ENCODE data around the gene ADGRG7. TPM values are rescaled to one million over a fixed set of nuclear protein-coding genes. Genes with fewer than 3 reads are reported as not detected.

Gene ADGRG7
- total and polyA plus RNA-seq, 2 of the 13 experiments (the other 11 are each of a cell fraction or from before 2014, with no cell fraction given), result not detected

DNA sequence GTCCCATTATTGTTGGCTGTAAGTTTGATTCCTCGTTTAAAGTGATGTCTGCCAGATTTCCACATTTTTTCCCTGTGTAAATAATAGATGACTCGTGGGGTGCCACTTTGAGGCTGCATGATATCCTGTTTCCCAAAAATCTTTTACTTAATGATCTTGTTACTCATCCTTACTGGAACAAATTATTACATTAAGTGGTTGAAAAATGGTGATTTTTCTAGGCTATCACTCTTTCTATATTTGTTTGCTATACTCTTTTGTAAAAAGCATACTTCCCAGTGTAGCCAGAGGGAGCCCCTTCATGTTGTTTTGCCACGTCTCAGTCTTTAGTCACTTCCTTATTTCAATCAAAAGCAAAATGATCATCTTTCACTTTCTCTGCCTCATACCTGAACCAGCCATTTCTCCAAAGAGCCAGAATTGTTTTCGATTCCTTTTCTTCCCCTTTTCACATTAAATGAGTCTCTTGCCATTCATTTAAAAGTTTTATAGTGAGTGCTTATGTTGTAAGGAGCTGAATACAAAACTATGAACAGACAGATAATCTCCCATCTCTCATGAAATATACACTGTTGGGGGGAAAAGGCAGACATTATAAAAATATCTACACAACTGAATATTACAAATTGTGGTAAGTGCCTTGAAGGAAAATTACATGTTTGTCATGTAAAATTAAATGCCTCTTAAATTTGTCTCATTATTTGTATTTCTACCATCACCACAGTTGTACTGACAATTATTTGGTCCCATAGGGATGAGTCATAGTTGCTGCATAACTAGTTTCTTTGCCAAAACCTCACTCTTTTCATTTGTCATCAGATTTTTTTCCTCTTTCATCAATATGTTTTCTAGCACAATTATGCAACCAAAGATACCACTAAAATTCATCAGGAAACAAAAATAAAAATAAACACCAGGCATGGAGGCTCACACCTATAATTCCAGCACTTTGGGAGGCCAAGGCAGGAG, 41.5 kb downstream of the ADGRG7 start:
- ChIA-PET POLR2A (no interaction called here), CTCF (ENCODE audit: low intra/inter-chr PET ratio, low total read pairs) (no interaction called here)
- H3K27ac ChIP-seq (ENCODE audit: extremely low read length, insufficient read depth, low read length), result no peak overlapping the region
- H3K27me3 ChIP-seq (ENCODE audit: control insufficient read depth in 1 of 2, insufficient read depth in 2 of 2, low read length in 2 of 2), result no peaks in the 10 kb centered on the region
- H3K9ac ChIP-seq (ENCODE audit: insufficient read depth, low read depth, low read length), result no peak overlapping the region
- peaks cover 15% of the 10 kb centered on the region for H3K4me1 ChIP-seq (ENCODE audit: insufficient read depth, low read length)
- no TSS peak for BruUV-seq (replicated peaks)
- no peak overlapping the region for H3K4me2 ChIP-seq (ENCODE audit: low read depth, low read length)
- TF ChIP-seq, protein P1, sequence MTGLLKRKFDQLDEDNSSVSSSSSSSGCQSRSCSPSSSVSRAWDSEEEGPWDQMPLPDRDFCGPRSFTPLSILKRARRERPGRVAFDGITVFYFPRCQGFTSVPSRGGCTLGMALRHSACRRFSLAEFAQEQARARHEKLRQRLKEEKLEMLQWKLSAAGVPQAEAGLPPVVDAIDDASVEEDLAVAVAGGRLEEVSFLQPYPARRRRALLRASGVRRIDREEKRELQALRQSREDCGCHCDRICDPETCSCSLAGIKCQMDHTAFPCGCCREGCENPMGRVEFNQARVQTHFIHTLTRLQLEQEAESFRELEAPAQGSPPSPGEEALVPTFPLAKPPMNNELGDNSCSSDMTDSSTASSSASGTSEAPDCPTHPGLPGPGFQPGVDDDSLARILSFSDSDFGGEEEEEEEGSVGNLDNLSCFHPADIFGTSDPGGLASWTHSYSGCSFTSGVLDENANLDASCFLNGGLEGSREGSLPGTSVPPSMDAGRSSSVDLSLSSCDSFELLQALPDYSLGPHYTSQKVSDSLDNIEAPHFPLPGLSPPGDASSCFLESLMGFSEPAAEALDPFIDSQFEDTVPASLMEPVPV (CRISPR knock-in tag; IDR thresholded peaks at IDR 0.05), result no peak
- TF ChIP-seq ZNF234 (CRISPR knock-in tag; conservative IDR thresholded peaks at IDR 0.05) (no peak), ZFP36 (IDR thresholded peaks at IDR 0.05; ENCODE audit: borderline replicate concordance, low read depth, low read length, partially characterized antibody) (no peak), ZNF329 (CRISPR knock-in tag; IDR thresholded peaks at IDR 0.05; ENCODE audit: low read depth) (no peak), RAD21 (CRISPR knock-in tag; IDR thresholded peaks at IDR 0.05) (no peak), ZMYM2 (CRISPR knock-in tag; IDR thresholded peaks at IDR 0.05) (no peak), ZNF768 (CRISPR knock-in tag; IDR thresholded peaks at IDR 0.05) (no peak), CREB1 (IDR thresholded peaks at IDR 0.05) (peak; percentile 17; the same call in 1 of the 2 replicates), CREB1 (CRISPR knock-in tag; IDR thresholded peaks at IDR 0.05) (no peak)
- H3K9me3 ChIP-seq (ENCODE audit: low read length), result no peaks in the 10 kb centered on the region
- no peak overlapping the region for H3K4me3 ChIP-seq (replicated peaks in 1 of 3; ENCODE audit: insufficient read depth in 1 of 3, low read depth in 2 of 3, low read length in 3 of 3)
- intact Hi-C loops (cut with micrococcal nuclease; ENCODE audit: unreplicated experiment), result no loop called here
- ATAC-seq (no peak), FAIRE-seq (no peak), DNase-seq (ENCODE audit: low spot score) (no peak)
- H2AFZ ChIP-seq (ENCODE audit: low read length), result no peak overlapping the region
- no peaks in the 10 kb centered on the region for H3K36me3 ChIP-seq (replicated peaks in 1 of 2; ENCODE audit: control insufficient read depth in 1 of 2, insufficient read depth in 2 of 2, low read length in 2 of 2)
- whole genome bisulfite sequencing (ENCODE audit: low lambda C conversion rate), result 10% methylated on average over 4 of the region's 4 CpGs
- H3K79me2 ChIP-seq (ENCODE audit: insufficient read depth, low read length), result no peaks in the 10 kb centered on the region
- no peaks in the 10 kb centered on the region for H4K20me1 ChIP-seq (ENCODE audit: insufficient read depth, low read length)
- in situ Hi-C loops (cut with HindIII; ENCODE audit: extremely low pct_ligation_motif_present, low pct_unique_long_range_greater_than_20kb), result no loop called here
